Esophagus squamous epithelium (tissue), 4 donors: Measurements from ENCODE around the gene PSPN.

ENCODE experiments used
- CTCF ChIP-seq, 6 experiments: fragments of 450-650 bp in 4 of 6; fragments of 200-600 bp in 2 of 6; sonication (generic) in 2 of 6; IDR thresholded peaks; one replicate each; pipeline ENCODE4 v1.5.1; 2016 to 2019; ENCODE audit warnings: antibody characterized with exemption in 6 of 6, mild to moderate bottlenecking in 4 of 6, moderate library complexity in 4 of 6
- POLR2A ChIP-seq, 4 donors: fragments of 450-650 bp; IDR thresholded peaks; one replicate each; pipeline ENCODE4 v1.6.1; 2017; ENCODE audit warnings: antibody characterized with exemption in 4 of 4, mild to moderate bottlenecking in 4 of 4, moderate library complexity in 3 of 4

GRCh38 chr19:6418562-6418932, 42.8 kb upstream of the PSPN start:
- no peak for TF ChIP-seq POLR2A (IDR thresholded peaks at IDR 0.05)
- TF ChIP-seq CTCF (IDR thresholded peaks at IDR 0.05), result no peak
